ENCODE results near the gene LURAP1L. TPM values are rescaled to one million over a fixed set of nuclear protein-coding genes. Genes with fewer than 3 reads are reported as not detected.
A peak's percentile ranks its signal among the peaks of the same experiment; 100 is the strongest.

LURAP1L gene
- total RNA-seq, 1 donor from 2014 or later: 13.3 TPM

DNA sequence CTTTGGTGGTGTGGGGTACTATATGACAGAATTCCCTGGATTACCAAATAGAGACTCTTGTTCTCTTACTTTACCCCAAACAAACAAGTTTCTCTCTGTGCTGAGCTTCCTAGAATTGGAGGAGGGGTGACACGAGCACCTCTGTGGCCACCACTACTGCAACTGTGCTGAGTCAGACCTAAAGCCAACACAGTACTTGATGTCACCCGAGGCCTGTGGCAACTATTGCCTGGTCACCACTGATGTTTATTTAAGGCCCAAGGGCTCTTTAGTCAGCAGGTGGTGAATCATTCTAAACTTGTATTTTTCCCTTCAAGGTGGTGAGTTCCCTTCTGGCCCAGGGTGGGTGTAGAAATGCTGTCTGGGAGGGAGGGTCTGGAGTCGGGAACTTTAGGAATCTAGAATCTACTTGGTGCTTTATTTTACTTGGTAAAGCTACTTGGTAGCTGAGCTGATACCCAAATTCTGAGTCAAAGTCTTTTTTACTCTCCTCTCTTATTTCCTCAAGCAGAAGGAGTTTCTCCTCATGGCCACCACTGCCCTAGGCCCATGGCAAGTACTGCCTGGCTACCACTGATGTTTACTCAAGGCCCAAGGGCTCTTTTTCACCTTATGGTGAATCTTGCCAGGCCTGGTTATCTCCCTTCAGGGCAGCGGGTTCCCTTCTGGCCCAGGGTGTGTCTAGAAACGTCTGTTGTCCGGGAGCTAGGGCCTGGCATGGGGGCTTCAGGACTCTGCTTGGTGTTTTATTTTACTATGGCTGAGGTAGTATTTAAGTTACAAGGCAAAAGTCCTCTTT is 9.8 kb downstream of the LURAP1L start:
- H3K4me3 ChIP-seq (ENCODE audit: insufficient read depth, low read depth, low read length): no peak overlapping the region
- TF ChIP-seq EZH2 (IDR thresholded peaks at IDR 0.05; ENCODE audit: insufficient read depth, low read length) (no peak), CTCF (IDR thresholded peaks at IDR 0.05; ENCODE audit: insufficient read depth, low read depth, low read length) (no peak)
- Mint-ChIP-seq H3K4me1 (ENCODE audit: low read depth, unreplicated experiment) (peaks cover 19% of the 10 kb centered on the region), H3K9me3 (ENCODE audit: unreplicated experiment) (peaks cover 20% of the 10 kb centered on the region), H3K27me3 (ENCODE audit: low read depth, unreplicated experiment) (no peaks in the 10 kb centered on the region), H3K4me3 (ENCODE audit: unreplicated experiment) (peak overlapping the region; percentile 43), H3K36me3 (ENCODE audit: low read depth, unreplicated experiment) (peaks cover 16% of the 10 kb centered on the region), H3K27ac (ENCODE audit: unreplicated experiment) (peak overlapping the region; percentile 99)
- no peaks in the 10 kb centered on the region for H3K79me2 ChIP-seq (ENCODE audit: insufficient read depth, low read length)
- peak overlapping the region; percentile 67 for H3K4me2 ChIP-seq (ENCODE audit: low read length)
- peak; percentile 68 for FAIRE-seq
- H3K9ac ChIP-seq (ENCODE audit: low read length): peak overlapping the region; percentile 68
- H2AFZ ChIP-seq (ENCODE audit: low read depth, low read length): peak overlapping the region; percentile 32
- H3K9me3 ChIP-seq (ENCODE audit: insufficient read depth, low read depth, low read length): no peaks in the 10 kb centered on the region
- H3K27me3 ChIP-seq (ENCODE audit: insufficient read depth, low read length): no peaks in the 10 kb centered on the region
- peak overlapping the region; percentile 87 for H3K27ac ChIP-seq (ENCODE audit: low read depth, low read length)
- H3K36me3 ChIP-seq (ENCODE audit: insufficient read depth, low read length): no peaks in the 10 kb centered on the region
- H3K4me1 ChIP-seq (ENCODE audit: insufficient read depth, low read length): peaks cover 17% of the 10 kb centered on the region
- H4K20me1 ChIP-seq (ENCODE audit: insufficient read depth, low read length): no peaks in the 10 kb centered on the region
- peak; percentile 96 for DNase-seq (ENCODE audit: low read depth)

- Histone ChIP-seq H3K9me3 (ENCODE audit: insufficient read depth, low read depth, low read length) (no peaks in the 10 kb centered on the region), H4K20me1 (ENCODE audit: insufficient read depth, low read length) (no peaks in the 10 kb centered on the region), H3K36me3 (ENCODE audit: insufficient read depth, low read length) (no peaks in the 10 kb centered on the region), H3K4me1 (ENCODE audit: insufficient read depth, low read length) (peaks cover 17% of the 10 kb centered on the region), H3K27me3 (ENCODE audit: insufficient read depth, low read length) (no peaks in the 10 kb centered on the region), H3K79me2 (ENCODE audit: insufficient read depth, low read length) (no peaks in the 10 kb centered on the region), H3K9ac (ENCODE audit: low read length) (peak overlapping the region; percentile 68), H3K4me3 (ENCODE audit: insufficient read depth, low read depth, low read length) (no peak overlapping the region), H3K27ac (ENCODE audit: low read depth, low read length) (peak overlapping the region; percentile 87), H2AFZ (ENCODE audit: low read depth, low read length) (no peak overlapping the region), H3K4me2 (ENCODE audit: low read length) (peak overlapping the region; percentile 67)
- FAIRE-seq (peak; percentile 5), DNase-seq (ENCODE audit: low read depth) (peak; percentile 34)
- Mint-ChIP-seq H3K27ac (ENCODE audit: unreplicated experiment) (peak overlapping the region; percentile 99), H3K9me3 (ENCODE audit: unreplicated experiment) (peaks cover 20% of the 10 kb centered on the region), H3K4me1 (ENCODE audit: low read depth, unreplicated experiment) (peaks cover 23% of the 10 kb centered on the region), H3K27me3 (ENCODE audit: low read depth, unreplicated experiment) (no peaks in the 10 kb centered on the region), H3K4me3 (ENCODE audit: unreplicated experiment) (peak overlapping the region; percentile 43), H3K36me3 (ENCODE audit: low read depth, unreplicated experiment) (peaks cover 14% of the 10 kb centered on the region)
- TF ChIP-seq EZH2 (IDR thresholded peaks at IDR 0.05; ENCODE audit: insufficient read depth, low read length) (no peak), CTCF (IDR thresholded peaks at IDR 0.05; ENCODE audit: insufficient read depth, low read depth, low read length) (no peak)
These were observed 10.5 kb downstream of the LURAP1L start for GRCh38 chr9:12785260-12785770.

GRCh38 chr9:12785941-12786340 is 11.1 kb downstream of the LURAP1L start:
- H3K4me1 ChIP-seq (ENCODE audit: insufficient read depth, low read length): peaks cover 17% of the 10 kb centered on the region
- Mint-ChIP-seq H3K4me3 (ENCODE audit: unreplicated experiment) (no peak overlapping the region), H3K27ac (ENCODE audit: unreplicated experiment) (peak overlapping the region; percentile 99), H3K36me3 (ENCODE audit: low read depth, unreplicated experiment) (peaks cover 14% of the 10 kb centered on the region), H3K4me1 (ENCODE audit: low read depth, unreplicated experiment) (peaks cover 25% of the 10 kb centered on the region), H3K27me3 (ENCODE audit: low read depth, unreplicated experiment) (no peaks in the 10 kb centered on the region), H3K9me3 (ENCODE audit: unreplicated experiment) (peaks cover 20% of the 10 kb centered on the region)
- FAIRE-seq: no peak
- H3K9me3 ChIP-seq (ENCODE audit: insufficient read depth, low read depth, low read length): no peaks in the 10 kb centered on the region
- no peaks in the 10 kb centered on the region for H3K27me3 ChIP-seq (ENCODE audit: insufficient read depth, low read length)
- no peak overlapping the region for H3K9ac ChIP-seq (ENCODE audit: low read length)
- TF ChIP-seq EZH2 (IDR thresholded peaks at IDR 0.05; ENCODE audit: insufficient read depth, low read length) (no peak), CTCF (IDR thresholded peaks at IDR 0.05; ENCODE audit: insufficient read depth, low read depth, low read length) (no peak)
- no peak overlapping the region for H3K4me2 ChIP-seq (ENCODE audit: low read length)
- no peak overlapping the region for H3K27ac ChIP-seq (ENCODE audit: low read depth, low read length)
- no peak for DNase-seq (ENCODE audit: low read depth)
- H2AFZ ChIP-seq (ENCODE audit: low read depth, low read length): no peak overlapping the region
- no peaks in the 10 kb centered on the region for H4K20me1 ChIP-seq (ENCODE audit: insufficient read depth, low read length)
- no peak overlapping the region for H3K4me3 ChIP-seq (ENCODE audit: insufficient read depth, low read depth, low read length)
- H3K79me2 ChIP-seq (ENCODE audit: insufficient read depth, low read length): no peaks in the 10 kb centered on the region
- no peaks in the 10 kb centered on the region for H3K36me3 ChIP-seq (ENCODE audit: insufficient read depth, low read length)
